NB4 (cell line): ENCODE data around the gene CUL4A.
A peak's percentile ranks its signal among the peaks of the same experiment; 100 is the strongest.

Experiments used
- DNase-seq: peaks from one replicate; pipeline ENCODE4 v3.0.0; 2010; ENCODE audit warnings: low read depth
- H3K4me3 ChIP-seq: one replicate; pipeline ENCODE4 v1.5.1; 2011; ENCODE audit warnings: mild to moderate bottlenecking, low read depth, low read length, moderate library complexity
- MAX ChIP-seq: IDR thresholded peaks from 2 replicates; pipeline ENCODE4 v1.6.1; 2011; ENCODE audit warnings: low read depth, low read length
- MYC ChIP-seq: IDR thresholded peaks from 2 replicates; pipeline ENCODE4 v1.6.1; 2011; ENCODE audit warnings: low read depth, low read length
- POLR2A ChIP-seq: IDR thresholded peaks from 2 replicates; pipeline ENCODE4 v1.6.1; 2011; ENCODE audit warnings: mild to moderate bottlenecking; ENCODE audit not compliant: insufficient read length; ENCODE audit errors: extremely low read depth
- TF ChIP-seq, protein P1 (sequence below): IDR thresholded peaks from one replicate; pipeline ENCODE4 v1.5.1; 2012; ENCODE audit warnings: low read depth, low read length

CUL4A gene

GRCh38 chr13:113164492-113164891 is 44.9 kb upstream of the CUL4A start:
- no peak overlapping the region for H3K4me3 ChIP-seq
- peak; percentile 38 for DNase-seq
- 0 out of 2 replicates have a peak, but pooled peaks have one; percentile 2 for TF ChIP-seq MAX
- TF ChIP-seq, protein P1, sequence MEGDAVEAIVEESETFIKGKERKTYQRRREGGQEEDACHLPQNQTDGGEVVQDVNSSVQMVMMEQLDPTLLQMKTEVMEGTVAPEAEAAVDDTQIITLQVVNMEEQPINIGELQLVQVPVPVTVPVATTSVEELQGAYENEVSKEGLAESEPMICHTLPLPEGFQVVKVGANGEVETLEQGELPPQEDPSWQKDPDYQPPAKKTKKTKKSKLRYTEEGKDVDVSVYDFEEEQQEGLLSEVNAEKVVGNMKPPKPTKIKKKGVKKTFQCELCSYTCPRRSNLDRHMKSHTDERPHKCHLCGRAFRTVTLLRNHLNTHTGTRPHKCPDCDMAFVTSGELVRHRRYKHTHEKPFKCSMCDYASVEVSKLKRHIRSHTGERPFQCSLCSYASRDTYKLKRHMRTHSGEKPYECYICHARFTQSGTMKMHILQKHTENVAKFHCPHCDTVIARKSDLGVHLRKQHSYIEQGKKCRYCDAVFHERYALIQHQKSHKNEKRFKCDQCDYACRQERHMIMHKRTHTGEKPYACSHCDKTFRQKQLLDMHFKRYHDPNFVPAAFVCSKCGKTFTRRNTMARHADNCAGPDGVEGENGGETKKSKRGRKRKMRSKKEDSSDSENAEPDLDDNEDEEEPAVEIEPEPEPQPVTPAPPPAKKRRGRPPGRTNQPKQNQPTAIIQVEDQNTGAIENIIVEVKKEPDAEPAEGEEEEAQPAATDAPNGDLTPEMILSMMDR: no peak

- no peak overlapping the region for H3K4me3 ChIP-seq
- DNase-seq: no peak
- TF ChIP-seq POLR2A (no peak), MYC (no peak), MAX (no peak)
- TF ChIP-seq, protein P1: no peak
These were observed 43.1 kb upstream of the CUL4A start for GRCh38 chr13:113166266-113166665.

- no peak for TF ChIP-seq MYC
- TF ChIP-seq, protein P1: no peak
- no peak for TF ChIP-seq POLR2A
- no peak for TF ChIP-seq MAX
- no peak overlapping the region for H3K4me3 ChIP-seq
- DNase-seq: no peak
These were observed 42.7 kb upstream of the CUL4A start for GRCh38 chr13:113166681-113167080.

GRCh38 chr13:113167155-113167554 is 42.3 kb upstream of the CUL4A start:
- DNase-seq: no peak
- TF ChIP-seq, protein P1: no peak
- TF ChIP-seq MAX (no peak), POLR2A (no peak), MYC (no peak)
- no peak overlapping the region for H3K4me3 ChIP-seq

DNA sequence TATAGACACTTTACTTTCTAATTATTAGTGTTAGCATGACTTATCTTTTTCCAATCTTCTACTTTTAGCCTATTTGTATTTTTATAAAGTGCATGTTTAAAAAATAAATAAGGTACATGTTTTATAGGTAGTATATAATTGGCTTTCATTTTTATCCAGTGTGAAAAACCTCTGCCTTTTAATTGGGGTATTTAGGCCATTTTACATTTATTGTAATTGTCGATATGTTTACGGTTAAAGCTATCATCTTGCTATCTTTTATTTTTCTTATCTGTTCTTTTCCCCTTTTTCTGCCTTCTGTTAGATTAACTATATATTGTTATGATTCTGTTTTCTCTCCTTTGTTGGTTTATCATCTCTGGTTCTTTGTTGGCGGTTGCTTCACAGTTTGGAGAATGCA is 41.8 kb upstream of the CUL4A start:
- DNase-seq: no peak
- TF ChIP-seq MYC (no peak), POLR2A (no peak), MAX (no peak)
- TF ChIP-seq, protein P1: no peak
- no peak overlapping the region for H3K4me3 ChIP-seq

GRCh38 chr13:113168211-113168610 is 41.2 kb upstream of the CUL4A start:
- DNase-seq: no peak
- no peak overlapping the region for H3K4me3 ChIP-seq
- no peak for TF ChIP-seq MAX
- TF ChIP-seq MYC: no peak
- TF ChIP-seq, protein P1: no peak
- TF ChIP-seq POLR2A: no peak
